SU-DHL-6 (cell line): ENCODE results near the gene MOCOS.

Source experiments
- H2AFZ ChIP-seq: fragments of 200-600 bp; sonication (generic); 2 replicates; pipeline ENCODE4 v1.6.1; 2014; ENCODE audit warnings: low read depth, mild to moderate bottlenecking, moderate library complexity, mixed read lengths, antibody characterized with exemption, low read length; ENCODE audit not compliant: severe bottlenecking
- H3F3A ChIP-seq: fragments of 200-600 bp; shearing (Covaris generic); 2 replicates; pipeline ENCODE4 v1.6.0; 2016; ENCODE audit warnings: antibody characterized with exemption, mild to moderate bottlenecking; ENCODE audit not compliant: insufficient read depth
- H3K27ac ChIP-seq: fragments of 200-600 bp; sonication (generic); 2 replicates; pipeline ENCODE4 v1.5.1; 2016; ENCODE audit warnings: low read depth, mild to moderate bottlenecking, low read length, moderate library complexity, mixed read lengths
- H3K27me3 ChIP-seq: fragments of 200-600 bp; sonication (generic), shearing (Covaris generic); 2 replicates; pipeline ENCODE4 v1.6.0; 2014; ENCODE audit warnings: mild to moderate bottlenecking, low read length
- H3K36me3 ChIP-seq: fragments of 200-600 bp; sonication (generic); 2 replicates; pipeline ENCODE4 v1.6.1; 2014; ENCODE audit warnings: mild to moderate bottlenecking, low read length, mixed read lengths
- H3K4me2 ChIP-seq: fragments of 300-600, 200-600 bp; shearing (Covaris generic), sonication (generic); 2 replicates; pipeline ENCODE4 v1.6.0; 2014; ENCODE audit warnings: low read length, low read depth, mild to moderate bottlenecking; ENCODE audit not compliant: poor library complexity, severe bottlenecking
- H3K4me3 ChIP-seq: fragments of 200-600 bp; sonication (generic); 2 replicates; pipeline ENCODE4 v1.5.1; 2014; ENCODE audit warnings: antibody characterized with exemption, low read length, mild to moderate bottlenecking, mixed read lengths; ENCODE audit not compliant: insufficient read depth, poor library complexity, severe bottlenecking
- H3K79me2 ChIP-seq: fragments of 200-600 bp; sonication (generic); 2 replicates; pipeline ENCODE4 v1.6.1; 2014; ENCODE audit warnings: mild to moderate bottlenecking, low read length, moderate library complexity; ENCODE audit not compliant: insufficient read depth
- H3K9ac ChIP-seq: fragments of 200-600 bp; sonication (generic); 2 replicates; pipeline ENCODE4 v1.7.0; 2014; ENCODE audit warnings: mild to moderate bottlenecking, low read length
- H3K9me2 ChIP-seq: fragments of 200-600 bp; sonication (generic); replicated peaks from 2 replicates; pipeline ENCODE4 v1.6.1; 2014; ENCODE audit warnings: low read length; ENCODE audit not compliant: insufficient read depth
- H3K9me3 ChIP-seq: fragments of 200-600 bp; sonication (generic); 2 replicates; pipeline ENCODE4 v1.6.1; 2014; ENCODE audit warnings: low read length, mixed read lengths; ENCODE audit not compliant: insufficient read depth
- H4K20me1 ChIP-seq: fragments of 200-600 bp; sonication (generic); 2 replicates; pipeline ENCODE4 v1.6.1; 2014; ENCODE audit warnings: low read depth, mild to moderate bottlenecking, antibody characterized with exemption, low read length, moderate library complexity, mixed read lengths
- CTCF ChIP-seq: fragments of 200-600 bp; sonication (generic); IDR thresholded peaks from one replicate; pipeline ENCODE4 v1.5.1; 2017; ENCODE audit warnings: antibody characterized with exemption, mild to moderate bottlenecking, low read length, moderate library complexity; ENCODE audit not compliant: insufficient read depth, poor library complexity, severe bottlenecking
- EZH2phosphoT487 ChIP-seq: fragments of 200-600 bp; sonication (generic), shearing (Covaris generic); conservative IDR thresholded peaks from 2 replicates; pipeline ENCODE4 v1.6.1; 2018; ENCODE audit warnings: mild to moderate bottlenecking, antibody characterized with exemption, low read length, moderate library complexity, mixed read lengths

MOCOS gene

GRCh38 chr18:36312806-36313395, 125.6 kb downstream of the MOCOS start:
- Histone ChIP-seq H3K79me2 (no peaks in the 10 kb centered on the region), H3K4me2 (no peak overlapping the region), H4K20me1 (no peaks in the 10 kb centered on the region), H3K9me3 (no peaks in the 10 kb centered on the region), H3K9ac (no peak overlapping the region), H3K36me3 (no peaks in the 10 kb centered on the region), H3F3A (no peaks in the 10 kb centered on the region), H3K4me3 (no peak overlapping the region), H2AFZ (no peak overlapping the region), H3K9me2 (no peaks in the 10 kb centered on the region), H3K27me3 (0 out of 2 replicates have a peak, but pooled peaks cover 4% of the 10 kb centered on the region), H3K27ac (no peak overlapping the region)
- TF ChIP-seq EZH2phosphoT487 (no peak), CTCF (no peak)

GRCh38 chr18:36314098-36314497, 126.8 kb downstream of the MOCOS start:
- H3F3A ChIP-seq: no peaks in the 10 kb centered on the region
- TF ChIP-seq EZH2phosphoT487 (no peak), CTCF (no peak)
- 0 out of 2 replicates have a peak, but pooled peaks cover 4% of the 10 kb centered on the region for H3K27me3 ChIP-seq
- no peak overlapping the region for H3K9ac ChIP-seq
- H3K36me3 ChIP-seq: no peaks in the 10 kb centered on the region
- no peak overlapping the region for H2AFZ ChIP-seq
- H3K27ac ChIP-seq: no peak overlapping the region
- H3K79me2 ChIP-seq: no peaks in the 10 kb centered on the region
- no peaks in the 10 kb centered on the region for H4K20me1 ChIP-seq
- H3K4me2 ChIP-seq: no peak overlapping the region
- H3K9me3 ChIP-seq: no peaks in the 10 kb centered on the region
- no peaks in the 10 kb centered on the region for H3K9me2 ChIP-seq
- H3K4me3 ChIP-seq: no peak overlapping the region

- H3K9ac ChIP-seq: no peak overlapping the region
- no peaks in the 10 kb centered on the region for H4K20me1 ChIP-seq
- no peaks in the 10 kb centered on the region for H3F3A ChIP-seq
- no peaks in the 10 kb centered on the region for H3K9me2 ChIP-seq
- H3K79me2 ChIP-seq: no peaks in the 10 kb centered on the region
- no peak overlapping the region for H3K27ac ChIP-seq
- H2AFZ ChIP-seq: no peak overlapping the region
- no peaks in the 10 kb centered on the region for H3K9me3 ChIP-seq
- no peak overlapping the region for H3K4me2 ChIP-seq
- no peaks in the 10 kb centered on the region for H3K36me3 ChIP-seq
- H3K4me3 ChIP-seq: no peak overlapping the region
- no peak for TF ChIP-seq CTCF
- TF ChIP-seq EZH2phosphoT487: no peak
- 0 out of 2 replicates have a peak, but pooled peaks cover 4% of the 10 kb centered on the region for H3K27me3 ChIP-seq
These were observed 127.5 kb downstream of the MOCOS start for GRCh38 chr18:36314754-36315153.

- Histone ChIP-seq H3K4me3 (no peak overlapping the region), H3K9ac (no peak overlapping the region), H3F3A (no peaks in the 10 kb centered on the region), H3K4me2 (no peak overlapping the region), H3K36me3 (no peaks in the 10 kb centered on the region), H3K9me3 (no peaks in the 10 kb centered on the region), H3K27ac (no peak overlapping the region), H4K20me1 (no peaks in the 10 kb centered on the region), H2AFZ (no peak overlapping the region), H3K79me2 (no peaks in the 10 kb centered on the region), H3K9me2 (no peaks in the 10 kb centered on the region), H3K27me3 (0 out of 2 replicates have a peak, but pooled peaks cover 4% of the 10 kb centered on the region)
- no peak for TF ChIP-seq EZH2phosphoT487
- no peak for TF ChIP-seq CTCF
These were observed 128.4 kb downstream of the MOCOS start for GRCh38 chr18:36315736-36316135.
